ENCODE measurements around the gene FBLN1.

The FBLN1 gene

DNA sequence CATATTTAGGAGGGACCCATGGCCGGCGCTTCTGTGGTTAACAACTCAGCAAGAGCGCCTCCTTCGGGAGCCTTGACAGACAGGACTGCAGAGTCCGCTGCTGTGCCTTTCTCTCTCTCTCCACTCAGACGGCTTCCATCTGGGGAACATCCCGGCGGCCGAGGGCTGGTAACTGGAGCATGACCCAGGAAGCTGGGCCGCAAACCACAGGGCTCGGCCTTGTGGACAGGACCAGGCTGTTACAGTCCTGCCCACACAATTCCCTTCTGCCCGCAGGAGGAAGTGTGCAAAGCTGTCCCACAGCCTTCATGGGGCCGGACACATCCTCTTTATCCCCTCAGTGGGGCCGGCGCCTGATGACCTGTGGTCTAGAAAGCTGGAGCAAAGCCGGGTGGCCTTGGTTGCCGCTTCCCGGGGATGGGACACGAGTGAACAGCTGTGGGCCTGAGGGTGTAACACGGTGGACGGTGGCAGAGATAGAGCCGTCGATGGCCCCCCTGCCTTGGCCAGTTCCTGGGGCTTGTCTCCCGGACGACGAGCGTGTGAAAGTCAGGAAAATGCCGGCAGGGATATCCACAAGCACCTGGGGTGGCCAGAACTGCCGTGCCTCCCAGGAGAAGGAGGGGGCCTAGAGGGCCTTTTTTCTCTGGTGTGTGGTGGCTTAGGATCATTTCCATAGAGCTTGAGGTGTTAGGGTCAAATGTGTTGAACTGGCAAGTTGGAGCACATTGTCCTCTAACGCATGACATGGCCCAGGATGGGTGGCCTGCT is 50.1 kb downstream of the FBLN1 start:
- DNase-seq: no peak
- peaks cover 80 to 89% of the 10 kb centered on the region in 2 experiments for H3K36me3 ChIP-seq (ENCODE audit: control insufficient read depth in 1 of 2, insufficient read depth in 2 of 2, low read length in 2 of 2)
- H2BK5ac ChIP-seq (ENCODE audit: low read depth, low read length, poor library complexity): peak overlapping the region; percentile 43
- peaks cover 8% of the 10 kb centered on the region for H3K79me2 ChIP-seq (ENCODE audit: control insufficient read depth, insufficient read depth, low read length, poor library complexity)
- peak overlapping the region; percentile 52 for H3K18ac ChIP-seq (ENCODE audit: low read length)
- H3K23ac ChIP-seq (ENCODE audit: low read length): no peak overlapping the region
- no peak overlapping the region for H2AFZ ChIP-seq (ENCODE audit: insufficient read depth, low read length, poor library complexity)
- peak overlapping the region; percentile 52 for H4K91ac ChIP-seq (ENCODE audit: low read depth, low read length)
- H3K4ac ChIP-seq (ENCODE audit: low read depth, low read length): peak overlapping the region; percentile 13
- H3K4me3 ChIP-seq (ENCODE audit: low read depth, low read length): no peak overlapping the region
- H4K8ac ChIP-seq (ENCODE audit: low read depth, low read length): peak overlapping the region; percentile 51
- H3K27ac ChIP-seq (ENCODE audit: low read depth, low read length): peak overlapping the region; percentile 55
- no peak overlapping the region for H4K12ac ChIP-seq (ENCODE audit: low read depth, low read length)
- no peak overlapping the region for H3K4me2 ChIP-seq (ENCODE audit: low read length)
- WGBS (ENCODE audit: extremely low coverage, insufficient coverage, insufficient read length): no CpG with 5 or more reads among the region's 30 CpGs
- H3K79me1 ChIP-seq (ENCODE audit: low read length): peaks cover 36% of the 10 kb centered on the region
- peaks cover 5% of the 10 kb centered on the region for H3K9me3 ChIP-seq (ENCODE audit: insufficient read depth, low read depth, low read length)
- H3K9ac ChIP-seq (ENCODE audit: low read length): no peak overlapping the region
- H2BK120ac ChIP-seq (ENCODE audit: insufficient read depth, low read length, poor library complexity): peak overlapping the region; percentile 35
- peak overlapping the region; percentile 49 for H3K14ac ChIP-seq (ENCODE audit: low read length)
- H3K27me3 ChIP-seq (ENCODE audit: insufficient read depth, low read length): no peaks in the 10 kb centered on the region
- H2BK12ac ChIP-seq (ENCODE audit: low read length): peak overlapping the region; percentile 38
- peak overlapping the region; percentile 34 for H2AK5ac ChIP-seq (ENCODE audit: low read length)
- H3K4me1 ChIP-seq (ENCODE audit: control insufficient read depth in 1 of 2, insufficient read depth in 2 of 2, low read length in 2 of 2): peaks cover 44 to 51% of the 10 kb centered on the region in 2 experiments

DNA sequence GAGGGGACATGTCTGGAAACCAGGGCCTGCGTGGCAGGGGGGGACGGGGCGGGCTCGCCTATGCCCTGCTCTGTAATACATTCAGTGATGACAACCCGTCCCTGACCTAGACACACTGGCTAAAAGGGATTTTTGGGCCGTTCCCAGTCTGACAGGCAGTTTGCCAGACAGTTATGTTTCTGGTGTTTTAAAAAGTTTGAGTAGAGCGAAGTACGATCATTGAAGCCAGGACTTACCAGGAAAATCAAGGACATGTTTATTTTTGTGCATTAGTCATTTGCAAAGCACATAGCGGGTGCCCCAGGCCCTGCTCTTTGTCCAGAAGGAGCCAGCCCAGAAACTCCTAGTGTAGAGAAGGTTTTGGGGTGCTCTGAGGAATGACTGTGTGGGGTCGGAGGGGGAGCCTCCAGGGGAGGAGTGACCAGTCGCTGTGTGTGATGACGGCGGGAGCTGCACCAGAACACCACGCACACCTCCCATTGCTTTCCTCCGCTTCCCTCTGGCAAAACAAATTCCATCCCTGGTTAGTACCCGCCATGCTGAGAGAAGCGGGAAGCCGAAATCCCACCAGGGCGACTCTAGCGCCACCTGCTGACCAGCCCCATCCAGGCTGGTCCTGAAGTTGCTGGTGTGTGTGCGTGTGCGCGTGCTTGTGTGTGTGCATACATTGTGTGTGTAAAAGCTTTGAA is 50.8 kb downstream of the FBLN1 start:
- Histone ChIP-seq H2BK12ac (ENCODE audit: low read length) (no peak overlapping the region), H3K9me3 (ENCODE audit: insufficient read depth, low read depth, low read length) (peaks cover 7% of the 10 kb centered on the region), H3K4me2 (ENCODE audit: low read length) (no peak overlapping the region), H3K4me3 (ENCODE audit: low read depth, low read length) (no peak overlapping the region), H3K14ac (ENCODE audit: low read length) (no peak overlapping the region), H4K8ac (ENCODE audit: low read depth, low read length) (no peak overlapping the region), H2AK5ac (ENCODE audit: low read length) (no peak overlapping the region), H2BK5ac (ENCODE audit: low read depth, low read length, poor library complexity) (peak overlapping the region; percentile 43), H3K18ac (ENCODE audit: low read length) (peak overlapping the region; percentile 44), H4K91ac (ENCODE audit: low read depth, low read length) (peak overlapping the region; percentile 52), H3K4ac (ENCODE audit: low read depth, low read length) (no peak overlapping the region), H3K4me1 (ENCODE audit: control insufficient read depth in 1 of 2, insufficient read depth in 2 of 2, low read length in 2 of 2) (peaks cover 40 to 44% of the 10 kb centered on the region in 2 experiments), H3K9ac (ENCODE audit: low read length) (no peak overlapping the region), H3K27ac (ENCODE audit: low read depth, low read length) (peak overlapping the region; percentile 55), H3K79me1 (ENCODE audit: low read length) (peaks cover 34% of the 10 kb centered on the region), H3K79me2 (ENCODE audit: control insufficient read depth, insufficient read depth, low read length, poor library complexity) (peaks cover 8% of the 10 kb centered on the region), H2AFZ (ENCODE audit: insufficient read depth, low read length, poor library complexity) (no peak overlapping the region), H4K12ac (ENCODE audit: low read depth, low read length) (no peak overlapping the region), H2BK120ac (ENCODE audit: insufficient read depth, low read length, poor library complexity) (peak overlapping the region; percentile 35), H3K36me3 (ENCODE audit: control insufficient read depth in 1 of 2, insufficient read depth in 2 of 2, low read length in 2 of 2) (peaks cover 79 to 89% of the 10 kb centered on the region in 2 experiments), H3K27me3 (ENCODE audit: insufficient read depth, low read length) (no peaks in the 10 kb centered on the region), H3K23ac (ENCODE audit: low read length) (no peak overlapping the region)
- DNase-seq: peak; percentile 76 to 87
- no CpG with 5 or more reads among the region's 23 CpGs for WGBS (ENCODE audit: extremely low coverage, insufficient coverage, insufficient read length)

DNA sequence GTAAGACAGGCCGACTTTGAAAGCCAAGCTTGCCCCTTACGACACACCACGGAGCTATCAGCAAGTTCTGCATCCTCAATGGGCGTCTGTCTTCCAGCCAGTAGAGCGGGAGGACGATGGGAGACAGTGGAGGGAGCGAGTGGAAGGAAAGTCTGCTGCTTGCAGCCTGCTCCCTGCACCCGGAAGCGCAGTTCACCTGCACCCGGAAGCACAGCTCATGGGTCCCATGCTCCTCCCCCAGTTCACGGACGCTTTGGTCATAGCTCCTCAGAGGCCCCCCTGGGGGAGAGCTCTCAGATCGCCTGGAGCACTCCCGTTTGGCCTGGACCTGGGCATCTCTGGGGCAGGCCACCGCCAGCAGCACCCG is 51.3 kb downstream of the FBLN1 start:
- H3K23ac ChIP-seq (ENCODE audit: low read length): no peak overlapping the region
- H3K27ac ChIP-seq (ENCODE audit: low read depth, low read length): no peak overlapping the region
- H3K4ac ChIP-seq (ENCODE audit: low read depth, low read length): no peak overlapping the region
- H3K4me3 ChIP-seq (ENCODE audit: low read depth, low read length): no peak overlapping the region
- H3K79me1 ChIP-seq (ENCODE audit: low read length): peaks cover 33% of the 10 kb centered on the region
- H2BK120ac ChIP-seq (ENCODE audit: insufficient read depth, low read length, poor library complexity): no peak overlapping the region
- H2AK5ac ChIP-seq (ENCODE audit: low read length): no peak overlapping the region
- peak overlapping the region; percentile 9 for H3K18ac ChIP-seq (ENCODE audit: low read length)
- H3K9me3 ChIP-seq (ENCODE audit: insufficient read depth, low read depth, low read length): peaks cover 8% of the 10 kb centered on the region
- H2BK12ac ChIP-seq (ENCODE audit: low read length): no peak overlapping the region
- H3K36me3 ChIP-seq (ENCODE audit: control insufficient read depth in 1 of 2, insufficient read depth in 2 of 2, low read length in 2 of 2): peaks cover 76 to 89% of the 10 kb centered on the region in 2 experiments
- no peak overlapping the region for H3K14ac ChIP-seq (ENCODE audit: low read length)
- H4K12ac ChIP-seq (ENCODE audit: low read depth, low read length): no peak overlapping the region
- H3K4me2 ChIP-seq (ENCODE audit: low read length): no peak overlapping the region
- H3K4me1 ChIP-seq (ENCODE audit: control insufficient read depth in 1 of 2, insufficient read depth in 2 of 2, low read length in 2 of 2): peaks cover 35 to 39% of the 10 kb centered on the region in 2 experiments
- no peak overlapping the region for H2AFZ ChIP-seq (ENCODE audit: insufficient read depth, low read length, poor library complexity)
- no peak overlapping the region for H4K8ac ChIP-seq (ENCODE audit: low read depth, low read length)
- H3K79me2 ChIP-seq (ENCODE audit: control insufficient read depth, insufficient read depth, low read length, poor library complexity): peaks cover 8% of the 10 kb centered on the region
- no peak overlapping the region for H3K9ac ChIP-seq (ENCODE audit: low read length)
- no peaks in the 10 kb centered on the region for H3K27me3 ChIP-seq (ENCODE audit: insufficient read depth, low read length)
- H2BK5ac ChIP-seq (ENCODE audit: low read depth, low read length, poor library complexity): no peak overlapping the region
- DNase-seq: no peak
- WGBS (ENCODE audit: extremely low coverage, insufficient coverage, insufficient read length): no CpG with 5 or more reads among the region's 16 CpGs
- H4K91ac ChIP-seq (ENCODE audit: low read depth, low read length): no peak overlapping the region

DNA sequence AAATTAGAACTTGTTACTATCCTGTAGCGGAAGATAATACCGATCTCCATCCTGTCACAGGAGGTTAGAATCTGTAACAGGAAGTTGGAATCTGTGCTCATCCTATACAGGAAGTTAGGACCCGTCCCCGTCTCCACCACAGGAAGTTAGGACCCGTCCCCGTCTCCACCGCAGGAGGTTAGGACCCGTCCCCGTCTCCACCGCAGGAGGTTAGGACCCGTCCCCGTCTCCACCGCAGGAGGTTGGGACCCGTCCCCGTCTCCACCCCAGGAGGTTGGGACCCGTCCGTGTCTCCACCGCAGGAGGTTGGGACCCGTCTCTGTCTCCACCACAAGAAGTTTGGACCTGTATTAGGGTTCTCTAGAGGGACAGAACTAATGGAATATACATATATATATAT is 52.2 kb downstream of the FBLN1 start:
- peaks cover 75 to 92% of the 10 kb centered on the region in 2 experiments for H3K36me3 ChIP-seq (ENCODE audit: control insufficient read depth in 1 of 2, insufficient read depth in 2 of 2, low read length in 2 of 2)
- no peak overlapping the region for H4K12ac ChIP-seq (ENCODE audit: low read depth, low read length)
- H3K9me3 ChIP-seq (ENCODE audit: insufficient read depth, low read depth, low read length): peaks cover 10% of the 10 kb centered on the region
- H3K9ac ChIP-seq (ENCODE audit: low read length): no peak overlapping the region
- H2AFZ ChIP-seq (ENCODE audit: insufficient read depth, low read length, poor library complexity): no peak overlapping the region
- H3K79me2 ChIP-seq (ENCODE audit: control insufficient read depth, insufficient read depth, low read length, poor library complexity): peaks cover 8% of the 10 kb centered on the region
- no peak overlapping the region for H3K27ac ChIP-seq (ENCODE audit: low read depth, low read length)
- no peak overlapping the region for H2BK120ac ChIP-seq (ENCODE audit: insufficient read depth, low read length, poor library complexity)
- H3K18ac ChIP-seq (ENCODE audit: low read length): no peak overlapping the region
- DNase-seq: no peak
- H2AK5ac ChIP-seq (ENCODE audit: low read length): no peak overlapping the region
- peaks cover 31 to 33% of the 10 kb centered on the region in 2 experiments for H3K4me1 ChIP-seq (ENCODE audit: control insufficient read depth in 1 of 2, insufficient read depth in 2 of 2, low read length in 2 of 2)
- no peak overlapping the region for H3K23ac ChIP-seq (ENCODE audit: low read length)
- H2BK12ac ChIP-seq (ENCODE audit: low read length): no peak overlapping the region
- no peak overlapping the region for H3K4me2 ChIP-seq (ENCODE audit: low read length)
- H2BK5ac ChIP-seq (ENCODE audit: low read depth, low read length, poor library complexity): no peak overlapping the region
- H3K79me1 ChIP-seq (ENCODE audit: low read length): peaks cover 30% of the 10 kb centered on the region
- no CpG with 5 or more reads among the region's 19 CpGs for WGBS (ENCODE audit: extremely low coverage, insufficient coverage, insufficient read length)
- no peak overlapping the region for H4K8ac ChIP-seq (ENCODE audit: low read depth, low read length)
- H3K27me3 ChIP-seq (ENCODE audit: insufficient read depth, low read length): no peaks in the 10 kb centered on the region
- H3K14ac ChIP-seq (ENCODE audit: low read length): no peak overlapping the region
- H4K91ac ChIP-seq (ENCODE audit: low read depth, low read length): no peak overlapping the region
- H3K4ac ChIP-seq (ENCODE audit: low read depth, low read length): no peak overlapping the region
- H3K4me3 ChIP-seq (ENCODE audit: low read depth, low read length): no peak overlapping the region

Measured in trophoblast cell (in vitro differentiated cells and primary cell).